HG03439 (cell line): ENCODE results near the gene HSD17B8.

Experiments used
- ATAC-seq: cut with Tn5 transposase; IDR thresholded peaks from one replicate; pipeline ENCODE4 v1.9.1; 2021; ENCODE audit warnings: mild to moderate bottlenecking, moderate library complexity; ENCODE audit not compliant: unreplicated experiment

HSD17B8 gene

DNA sequence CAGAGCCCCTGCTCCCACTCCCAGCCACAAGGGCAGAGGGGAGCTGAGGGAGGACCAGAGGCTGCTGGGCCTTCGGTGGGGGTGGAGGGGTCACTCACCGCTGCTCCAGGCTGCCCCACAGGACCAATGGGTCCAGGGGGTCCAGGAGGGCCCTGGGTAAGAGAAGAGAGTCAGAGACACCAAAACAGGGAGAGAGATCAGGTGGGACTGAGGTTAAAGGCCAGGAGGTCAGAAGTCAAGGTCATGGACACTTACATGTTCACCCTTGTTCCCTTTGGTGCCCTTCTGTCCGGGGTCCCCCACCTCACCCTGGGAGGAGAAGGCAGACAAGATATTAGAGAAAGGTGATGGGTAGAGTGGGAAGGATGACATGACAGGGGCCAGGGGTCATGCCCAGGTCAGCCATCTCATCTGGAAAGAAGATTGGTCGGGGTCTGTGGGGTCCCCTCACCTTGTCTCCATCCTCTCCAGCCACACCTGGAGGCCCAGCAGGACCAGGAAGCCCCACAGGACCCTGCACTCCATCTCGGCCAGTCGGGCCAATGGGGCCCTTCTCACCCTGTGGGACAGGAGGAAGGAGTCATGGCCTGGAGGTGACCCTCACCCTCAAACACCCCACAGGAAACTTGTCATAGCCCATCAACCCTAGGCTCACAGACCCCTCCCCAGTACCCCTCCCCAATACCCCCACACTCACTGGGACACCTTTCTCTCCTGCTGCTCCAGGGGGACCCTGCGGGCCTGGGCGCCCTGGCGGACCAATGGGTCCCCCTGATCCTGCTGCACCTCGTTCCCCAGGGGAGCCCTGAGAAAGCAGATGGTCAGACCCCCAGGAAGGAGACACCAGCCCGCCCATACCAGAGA lies 33.2 kb upstream of the HSD17B8 start:
- ATAC-seq: no peak

DNA sequence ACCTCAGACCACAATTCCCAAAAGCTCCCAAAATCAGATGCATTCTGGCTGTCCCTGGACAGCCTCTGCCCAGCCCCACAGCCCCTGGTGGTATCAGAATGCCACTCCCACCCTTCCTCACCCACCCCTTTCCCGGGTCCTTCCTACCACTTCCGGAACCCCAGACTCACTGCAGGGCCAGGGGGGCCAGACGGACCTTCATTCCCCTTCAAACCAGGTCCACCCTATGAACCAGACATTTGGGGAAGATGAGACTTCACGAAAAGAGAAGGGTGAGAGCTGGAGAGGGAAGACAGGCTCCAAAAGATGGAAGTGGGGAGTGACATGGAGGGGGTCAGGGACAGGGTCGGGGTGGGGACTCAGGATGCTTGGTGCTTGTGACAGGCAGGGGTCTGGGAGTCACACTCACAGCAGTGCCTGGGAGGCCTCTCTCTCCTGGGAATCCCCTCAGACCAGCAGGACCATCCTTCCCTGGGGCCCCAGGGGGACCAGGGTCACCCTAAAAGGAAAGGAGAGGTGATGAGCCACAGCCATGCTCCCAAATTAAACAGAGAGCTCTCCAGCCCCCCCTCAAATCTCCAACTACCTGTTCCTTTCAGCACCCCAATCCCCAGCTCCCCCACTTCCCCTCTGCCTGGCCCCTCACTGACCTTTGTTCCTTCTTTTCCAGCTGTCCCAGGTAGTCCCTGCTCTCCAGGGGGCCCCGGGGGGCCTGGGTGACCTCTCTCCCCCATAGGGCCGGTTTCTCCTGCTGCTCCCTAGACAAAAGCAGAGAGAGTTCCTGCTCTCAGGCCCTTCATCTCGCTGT lies 32.4 kb upstream of the HSD17B8 start:
- ATAC-seq: no peak

DNA sequence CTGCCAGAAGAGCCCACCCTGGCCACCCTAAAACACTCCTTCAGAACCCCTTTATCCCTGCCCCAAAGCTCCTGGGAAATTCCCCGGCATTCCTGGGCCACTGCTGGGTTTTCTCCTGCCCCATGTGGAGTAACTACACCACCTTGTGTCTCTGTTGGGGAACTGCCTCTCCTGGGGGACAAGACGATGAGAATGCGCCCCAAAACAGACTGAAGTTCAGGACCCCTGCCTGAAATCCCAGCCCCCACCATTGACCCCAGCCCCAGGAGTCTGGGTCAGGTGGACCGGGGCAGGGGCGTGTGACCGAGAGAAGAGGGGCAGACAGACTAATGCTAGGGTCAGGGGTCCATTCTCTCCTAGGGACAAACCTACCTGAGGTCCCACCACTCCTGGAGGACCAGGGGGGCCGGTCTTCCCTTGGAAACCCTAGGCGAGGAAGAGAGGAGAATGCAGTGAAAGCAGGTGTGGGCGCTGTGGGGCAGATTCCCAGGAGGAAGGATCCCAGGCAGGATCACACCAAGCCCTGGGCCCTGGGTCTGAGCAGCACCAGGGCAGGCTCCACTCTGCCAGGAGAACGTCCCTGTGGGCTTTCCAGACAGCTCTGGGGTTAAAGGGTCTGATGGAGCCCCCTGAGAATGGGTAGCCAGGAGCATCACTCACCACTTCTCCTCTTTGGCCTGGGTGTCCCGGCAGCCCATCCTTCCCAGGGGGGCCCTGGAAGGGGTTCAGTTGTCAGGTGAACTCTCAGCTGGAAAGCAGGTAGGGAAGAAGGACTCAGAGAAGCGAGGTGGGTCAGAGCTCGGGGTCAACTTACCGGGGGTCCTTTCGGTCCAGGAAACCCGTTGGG lies 31.5 kb upstream of the HSD17B8 start:
- no peak for ATAC-seq

DNA sequence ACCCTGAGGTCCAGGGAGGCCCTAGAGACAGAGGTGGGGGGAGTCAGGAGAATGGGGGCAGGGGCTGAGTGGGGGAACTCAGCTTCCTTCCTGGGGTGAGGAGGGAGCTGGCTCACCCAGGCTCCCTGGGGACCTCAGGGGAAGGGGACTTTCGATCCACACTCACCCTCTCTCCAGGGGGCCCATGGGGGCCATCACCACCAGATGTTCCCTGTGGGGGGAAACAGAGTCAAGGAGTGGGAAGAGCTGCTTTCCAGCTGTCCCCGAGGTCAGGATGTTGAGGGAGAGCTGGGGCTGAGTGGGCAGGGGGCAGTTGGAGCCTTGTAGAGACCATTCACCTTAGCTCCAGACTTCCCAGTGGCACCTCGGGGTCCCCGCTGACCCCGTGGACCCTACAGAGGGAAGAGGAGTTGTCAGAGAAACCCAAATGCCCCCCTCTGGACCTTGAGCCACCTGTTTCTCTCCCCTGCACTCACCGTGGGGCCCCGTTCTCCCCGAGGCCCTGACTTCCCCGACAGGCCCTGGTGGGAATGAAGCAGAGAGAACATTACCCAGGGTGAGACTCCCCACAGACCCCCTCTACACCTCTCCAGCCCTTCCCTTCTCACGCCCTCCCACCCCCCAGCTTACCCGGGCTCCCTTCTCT lies 30.8 kb upstream of the HSD17B8 start:
- ATAC-seq: no peak

DNA sequence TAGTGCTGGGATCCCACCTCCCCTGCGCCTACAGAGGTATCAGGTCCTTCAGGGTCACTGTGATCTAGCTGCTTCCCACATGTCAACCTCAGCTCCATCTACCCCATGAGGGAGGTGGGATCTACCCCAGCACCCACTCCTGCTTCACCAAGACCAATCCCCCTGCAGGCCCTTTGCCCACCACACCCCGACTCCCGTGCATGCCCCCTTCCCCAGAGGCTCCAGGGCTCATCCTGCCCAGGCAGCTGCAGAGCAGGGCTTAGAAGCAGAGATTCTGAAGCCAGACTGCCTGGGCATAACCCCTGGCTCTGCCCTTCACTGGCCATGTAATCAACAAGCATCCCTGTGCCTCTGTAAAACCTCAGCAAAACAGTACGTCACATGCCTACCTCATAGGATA lies 29.7 kb upstream of the HSD17B8 start:
- ATAC-seq: no peak

DNA sequence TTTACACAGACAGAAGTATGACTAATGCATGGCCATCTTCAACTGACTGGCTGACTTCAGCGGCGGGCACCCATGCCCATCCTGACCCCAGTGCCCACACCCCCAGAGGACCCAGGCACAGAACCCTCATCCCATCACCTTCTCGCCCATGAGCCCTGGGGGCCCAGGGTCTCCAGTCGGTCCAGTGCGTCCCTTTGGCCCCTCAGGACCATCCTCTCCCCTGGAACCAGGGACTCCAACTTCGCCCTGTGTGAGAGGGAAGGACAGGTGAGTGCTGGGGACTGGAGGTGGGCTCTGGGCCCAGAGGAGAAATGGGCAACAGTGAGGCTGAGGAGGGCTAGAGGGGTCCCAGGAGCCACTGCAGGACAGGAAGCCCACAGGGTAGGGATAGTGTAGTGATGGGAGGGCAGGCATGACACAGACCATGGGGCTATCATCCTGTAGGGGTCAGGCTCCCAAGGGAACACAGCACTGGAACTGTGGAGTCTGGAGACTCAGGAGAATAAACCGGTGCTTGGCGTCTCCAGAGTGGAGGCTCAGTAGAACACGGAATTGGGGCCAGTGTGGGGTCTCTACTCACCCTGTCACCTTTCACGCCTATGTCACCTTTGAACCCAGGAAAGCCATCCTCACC lies 28.9 kb upstream of the HSD17B8 start:
- no peak for ATAC-seq

DNA sequence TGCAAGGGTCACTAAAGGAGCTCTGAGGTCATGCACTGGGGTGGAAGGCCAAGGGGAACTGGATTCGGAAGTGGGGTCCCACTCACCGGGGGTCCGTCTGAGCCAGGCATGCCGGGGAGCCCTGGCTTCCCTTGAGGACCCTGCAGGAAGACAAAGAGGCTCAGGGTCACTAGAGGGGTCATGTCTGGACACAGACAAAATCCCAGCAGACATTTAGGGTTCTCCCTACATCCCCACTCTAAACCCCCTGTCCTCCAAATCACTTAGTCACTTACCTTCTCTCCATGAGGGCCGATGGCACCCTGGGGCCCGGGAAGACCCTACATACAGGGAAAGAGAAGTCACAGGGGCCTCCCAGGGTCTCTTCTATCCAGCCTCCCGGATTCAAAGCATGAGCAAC lies 27.5 kb upstream of the HSD17B8 start:
- ATAC-seq: no peak

DNA sequence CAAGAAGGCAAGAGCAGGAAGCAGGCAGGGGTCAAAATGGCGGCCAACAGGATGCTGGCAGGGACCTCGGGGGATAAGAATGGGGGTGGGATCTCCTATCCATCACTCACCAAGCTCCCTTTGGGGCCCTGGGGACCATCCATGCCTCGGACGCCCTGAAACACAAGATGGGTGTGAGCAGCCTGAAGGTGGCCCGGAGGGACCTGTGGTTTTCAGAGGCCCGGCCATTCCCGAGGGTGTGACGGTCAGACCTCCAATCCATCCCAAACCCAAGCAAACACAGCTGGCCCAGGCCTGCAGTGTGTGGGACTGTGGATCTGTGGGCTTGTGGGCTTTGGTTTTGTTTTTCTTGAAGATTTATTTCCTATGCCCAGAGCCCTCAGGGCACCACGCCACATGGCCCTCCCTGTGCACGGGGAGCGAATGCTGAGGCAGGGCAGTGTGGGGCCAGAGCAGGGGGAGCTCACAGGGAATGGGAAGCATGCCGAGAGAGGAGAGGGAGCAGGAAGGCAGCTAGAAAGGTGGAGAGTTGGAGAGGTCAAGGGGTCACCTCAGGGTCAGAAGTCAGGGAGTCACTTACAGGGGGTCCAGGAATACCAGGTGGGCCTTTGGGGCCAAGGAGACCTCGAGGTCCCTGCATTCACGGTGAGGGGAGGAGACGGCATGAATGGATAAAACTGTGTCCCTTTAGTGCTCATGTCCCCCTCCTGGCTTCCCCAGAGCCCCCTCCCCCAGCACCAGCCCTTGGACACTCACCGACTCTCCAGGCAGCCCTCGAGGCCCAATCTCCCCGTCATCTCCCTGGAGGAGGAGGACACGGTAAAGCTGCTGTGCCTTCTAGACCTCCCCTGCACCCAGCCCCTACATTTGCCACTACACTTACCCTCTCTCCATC lies 26.7 kb upstream of the HSD17B8 start:
- no peak for ATAC-seq

DNA sequence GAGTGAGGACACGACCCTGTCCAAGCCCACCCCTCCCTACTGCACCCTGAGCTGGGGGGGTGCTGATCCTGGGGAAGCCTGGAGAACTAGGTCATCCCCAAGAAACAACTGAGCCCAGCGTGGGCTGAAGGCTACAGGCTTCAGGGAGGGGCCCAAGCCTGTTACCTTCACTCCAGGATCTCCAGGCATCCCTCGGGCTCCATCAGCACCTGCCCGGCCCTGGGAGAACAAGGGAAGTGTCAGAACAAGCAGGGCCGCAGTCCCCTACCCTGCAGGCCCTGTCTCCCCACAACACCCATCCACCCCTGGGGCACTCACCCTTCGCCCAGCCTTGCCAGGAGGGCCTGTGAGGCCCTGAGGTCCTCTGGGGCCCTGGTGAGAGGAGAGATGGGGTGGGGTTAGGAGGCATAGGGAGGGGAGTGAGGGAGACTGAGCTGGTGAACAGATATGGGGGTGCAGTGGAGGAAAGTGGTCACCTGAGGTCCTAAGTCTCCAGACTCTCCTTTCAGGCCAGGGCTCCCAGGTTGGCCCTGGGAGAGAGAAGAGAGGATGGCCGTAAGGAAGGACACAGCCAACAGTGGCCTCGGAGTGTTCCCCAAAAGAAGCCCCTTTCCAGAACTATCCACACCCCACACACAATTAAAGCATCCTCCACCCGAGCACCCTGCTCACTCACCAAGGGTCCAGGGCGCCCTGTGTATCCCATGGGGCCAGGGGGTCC lies 25.5 kb upstream of the HSD17B8 start:
- no peak for ATAC-seq

DNA sequence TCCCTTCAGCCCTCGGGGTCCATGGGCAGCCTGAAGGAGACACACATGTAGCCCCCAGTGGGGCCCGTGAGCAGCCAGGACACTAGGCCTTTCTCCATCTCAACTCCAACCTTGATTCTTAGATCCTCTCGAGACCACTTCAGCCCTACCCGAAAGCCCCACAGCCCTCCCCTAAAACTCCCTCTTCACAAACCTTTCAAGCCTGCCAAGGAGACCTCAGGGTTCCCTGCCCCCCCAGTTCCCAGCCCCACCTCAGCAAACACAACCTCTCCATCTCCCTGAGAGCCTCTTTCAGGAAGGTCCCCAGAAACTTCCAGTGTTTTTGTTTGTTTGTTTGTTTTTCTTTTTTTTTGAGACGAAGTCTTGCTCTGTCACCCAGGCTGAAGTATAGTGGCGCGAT lies 23.3 kb upstream of the HSD17B8 start:
- no peak for ATAC-seq

DNA sequence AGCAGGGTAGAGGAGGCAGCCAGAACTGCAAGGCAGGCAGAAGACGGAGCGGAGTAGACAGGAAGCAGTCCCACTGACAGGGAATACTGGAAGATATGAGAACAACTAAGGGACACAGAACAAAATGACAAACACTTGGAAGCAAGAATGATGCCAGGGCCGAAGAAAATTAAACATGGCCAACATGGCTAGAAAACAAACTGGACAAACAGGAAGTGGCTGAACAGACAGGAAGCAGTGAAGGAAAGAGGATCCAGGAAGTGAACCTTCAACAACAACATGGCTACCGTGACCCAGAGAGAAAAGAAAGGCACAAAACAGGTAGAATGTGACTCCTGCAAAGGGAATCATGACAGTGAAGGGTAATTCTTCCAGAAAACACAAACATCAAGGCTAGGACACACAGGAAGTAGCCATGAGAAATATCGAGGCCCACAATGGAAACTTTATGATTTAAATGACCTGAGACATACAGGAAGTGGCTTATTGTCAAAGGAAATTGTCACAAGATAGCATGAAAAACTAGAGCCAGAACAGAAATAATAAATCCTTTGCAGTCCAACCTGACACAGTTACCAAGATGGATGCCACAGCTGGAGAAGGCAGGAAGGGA lies 21.3 kb upstream of the HSD17B8 start:
- no peak for ATAC-seq

DNA sequence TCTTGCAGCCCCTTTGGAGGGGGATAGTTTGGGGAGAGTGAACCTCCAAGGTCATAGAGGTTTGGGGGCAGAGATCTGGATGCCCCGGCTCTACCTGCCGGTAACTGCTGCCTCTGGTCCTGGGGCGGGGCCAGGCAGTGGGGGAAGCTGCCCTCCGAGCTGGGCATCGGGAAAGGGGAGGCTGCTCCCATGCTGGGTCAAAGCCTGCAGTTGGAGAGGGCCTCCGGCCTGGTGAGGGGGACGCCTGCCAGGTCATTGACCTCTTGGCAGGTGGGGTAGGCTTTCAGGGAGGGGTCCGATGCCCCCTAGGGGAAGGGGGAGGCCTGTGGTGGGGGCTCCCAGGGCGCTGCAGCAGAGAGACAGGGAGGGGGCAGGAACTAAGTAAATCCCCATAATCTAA lies 19.3 kb upstream of the HSD17B8 start:
- no peak for ATAC-seq

DNA sequence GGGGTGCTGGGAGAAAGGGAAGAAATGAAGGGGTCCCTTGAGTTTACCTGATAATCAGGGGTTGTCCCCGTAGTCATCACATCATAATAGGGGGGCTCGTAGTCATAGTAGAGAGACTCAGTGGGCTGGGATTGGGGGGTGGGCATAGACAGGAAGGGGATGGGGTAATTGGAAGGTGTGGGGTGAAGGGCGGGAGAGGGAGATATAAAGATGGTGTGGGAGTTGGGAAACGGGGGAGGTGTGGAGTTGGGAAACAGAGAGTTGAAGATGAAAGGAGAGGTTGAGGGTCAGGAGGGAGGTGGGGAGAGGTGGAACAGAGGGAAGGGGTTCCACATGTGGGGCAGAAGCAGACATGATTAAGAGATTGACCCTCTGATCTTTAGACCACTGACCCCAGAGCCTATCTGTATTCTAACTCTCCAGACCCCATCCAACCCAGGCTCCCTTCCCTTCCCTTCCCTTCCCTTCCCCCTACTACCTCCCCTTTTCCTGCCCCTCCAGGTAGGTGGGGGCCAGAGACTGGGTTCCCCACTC lies 18.7 kb upstream of the HSD17B8 start:
- no peak for ATAC-seq

DNA sequence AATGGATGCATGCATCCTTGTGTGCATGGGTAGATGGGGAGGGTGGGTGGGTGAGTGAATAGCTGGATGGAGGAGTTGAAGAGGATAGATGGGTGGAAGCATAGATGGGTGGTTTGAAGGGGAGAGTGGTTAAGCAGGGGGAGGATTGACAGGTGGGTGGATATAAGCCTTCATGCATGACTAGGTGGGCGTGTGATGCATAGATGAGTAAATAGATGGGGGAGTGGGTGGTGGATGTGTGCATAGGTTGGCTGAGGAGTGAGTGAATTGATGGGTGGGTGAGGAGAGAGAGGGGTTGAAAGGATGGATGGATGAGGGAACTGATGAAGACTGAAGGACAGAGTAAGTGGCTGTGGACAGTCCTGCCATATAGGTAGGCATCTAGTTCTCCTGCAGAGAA lies 16.6 kb upstream of the HSD17B8 start:
- no peak for ATAC-seq

DNA sequence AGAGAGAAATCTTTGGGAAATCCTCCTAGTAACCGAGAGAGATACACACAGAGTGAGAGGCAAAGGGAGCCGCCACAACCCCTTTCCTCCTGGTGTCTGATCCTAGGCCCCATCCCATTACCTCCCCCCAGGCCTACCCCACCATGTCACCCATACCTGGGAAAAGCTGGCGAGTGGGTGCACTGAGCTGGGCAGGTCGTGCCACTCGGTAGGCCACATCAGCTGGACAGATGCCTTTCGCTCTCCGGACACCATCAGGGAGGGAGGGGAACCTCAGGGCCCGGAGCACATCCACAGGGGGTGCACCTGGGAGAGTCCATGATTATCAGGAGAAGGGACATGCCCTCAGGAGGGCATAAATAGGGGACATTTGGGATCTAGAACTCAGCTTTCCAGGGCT lies 15.3 kb upstream of the HSD17B8 start:
- ATAC-seq: no peak

DNA sequence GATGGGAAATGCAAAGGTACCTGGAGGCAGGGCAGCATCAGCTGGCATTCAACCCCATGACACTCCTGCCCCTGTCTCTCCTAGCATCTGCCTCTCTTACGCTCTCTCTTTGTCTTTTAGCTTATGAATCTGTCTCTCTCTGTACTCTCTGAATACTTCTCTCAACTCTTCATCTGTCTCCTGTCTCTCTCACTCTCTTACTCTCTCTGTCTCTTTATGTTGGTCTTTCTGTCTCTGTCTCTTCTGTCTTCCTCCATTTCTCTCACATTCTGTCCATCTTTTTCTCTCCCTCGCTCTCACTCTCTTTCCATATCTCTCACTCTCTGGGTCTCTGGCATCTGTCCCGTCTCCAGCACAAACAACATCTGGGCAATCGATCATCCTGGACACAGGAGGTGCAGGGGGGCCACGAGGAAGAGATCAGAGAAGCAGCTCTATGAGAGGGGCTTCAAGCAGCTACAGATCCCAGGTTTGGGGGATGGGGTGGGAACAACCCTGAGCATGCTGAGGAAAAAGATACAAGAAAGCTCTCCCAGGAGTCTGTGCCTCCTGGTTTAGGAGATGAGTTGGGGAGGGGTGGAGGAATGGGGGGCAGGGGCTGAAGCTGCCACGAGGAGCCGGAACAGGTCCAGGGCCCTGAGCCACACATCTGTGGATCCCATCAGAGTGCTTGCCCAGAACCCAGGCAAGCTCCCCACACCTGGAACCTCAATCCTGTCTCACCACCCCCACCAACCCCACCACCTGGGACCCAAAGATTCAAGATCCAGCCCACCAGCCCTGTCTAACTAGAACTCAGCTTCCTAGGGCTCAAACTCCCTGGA lies 14.6 kb upstream of the HSD17B8 start:
- no peak for ATAC-seq

DNA sequence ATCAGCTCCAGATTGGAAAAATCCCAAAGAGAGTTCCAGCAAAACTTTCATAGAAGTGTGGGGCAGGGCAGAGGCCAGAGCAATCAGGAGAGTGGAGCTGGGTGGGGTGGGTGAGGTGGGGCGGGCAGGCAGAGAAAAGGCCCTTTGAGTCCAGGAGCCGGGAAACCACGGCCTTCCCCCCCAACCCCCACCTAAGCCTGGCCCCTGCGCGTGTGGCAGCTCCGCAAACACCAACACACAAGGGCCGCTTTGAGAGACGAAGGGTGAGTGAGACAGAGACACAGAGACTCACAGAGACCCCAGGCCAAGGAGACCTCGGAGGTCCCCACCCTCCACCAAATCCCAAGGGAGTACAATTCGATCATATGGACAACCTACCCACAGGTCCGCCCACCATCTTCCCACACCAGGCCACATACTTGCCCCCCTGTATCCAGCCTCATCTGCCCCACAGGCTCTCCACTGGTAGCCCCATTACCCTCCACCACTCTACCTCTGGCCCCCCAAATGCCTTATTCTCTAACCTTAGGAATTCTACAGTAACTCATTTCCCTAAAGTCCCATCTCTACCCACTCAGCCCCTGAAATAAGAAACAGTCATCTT lies 13.8 kb upstream of the HSD17B8 start:
- no peak for ATAC-seq
